GM12878 (cell line): Measurements from ENCODE around the gene MAPRE2. TPM values are rescaled to one million over a fixed set of nuclear protein-coding genes. Genes with fewer than 3 reads are reported as not detected.

Experiments used
- HDAC6 ChIP-seq: fragments of 200-600 bp; sonication (generic); IDR thresholded peaks from one replicate; pipeline ENCODE4 v1.8.0; 2017; ENCODE audit warnings: antibody characterized with exemption; ENCODE audit not compliant: unreplicated experiment
- HDGF ChIP-seq: fragments of 450-650 bp; IDR thresholded peaks from 2 replicates; pipeline ENCODE4 v1.6.1; 2016; ENCODE audit warnings: antibody characterized with exemption
- IRF3 ChIP-seq: fragments of 450-650 bp; IDR thresholded peaks from 2 replicates; pipeline ENCODE4 v1.6.1; 2014; ENCODE audit warnings: mild to moderate bottlenecking
- KAT2A ChIP-seq: conservative IDR thresholded peaks from 2 replicates; pipeline ENCODE4 v1.6.1; 2011; ENCODE audit warnings: low read depth, low read length; ENCODE audit not compliant: control insufficient read depth
- MYC ChIP-seq: IDR thresholded peaks from 2 replicates; pipeline ENCODE4 v1.6.1; 2011; ENCODE audit warnings: mild to moderate bottlenecking, low read length, moderate library complexity, inconsistent platforms; ENCODE audit not compliant: insufficient read depth, insufficient replicate concordance, insufficient read length, severe bottlenecking
- PRDM15 ChIP-seq: fragments of 450-650 bp; formaldehyde crosslinking; IDR thresholded peaks from 2 replicates; pipeline ENCODE4 v1.4.0; 2020; ENCODE audit warnings: mild to moderate bottlenecking, moderate library complexity
- RAD21 ChIP-seq: IDR thresholded peaks from 2 replicates; pipeline ENCODE4 v1.6.1; 2011; ENCODE audit warnings: mild to moderate bottlenecking, low read depth, low read length, moderate library complexity; ENCODE audit not compliant: insufficient read depth
- RBBP5 ChIP-seq: fragments of 200-600 bp; sonication (generic); conservative IDR thresholded peaks from 2 replicates; pipeline ENCODE4 v1.6.1; 2016
- RELA ChIP-seq: fragments of 450-650 bp; IDR thresholded peaks from 2 replicates; pipeline ENCODE4 v1.8.0; 2014; ENCODE audit warnings: borderline replicate concordance; ENCODE audit not compliant: partially characterized antibody
- REST ChIP-seq: IDR thresholded peaks from 2 replicates; pipeline ENCODE4 v1.6.1; 2012; ENCODE audit warnings: mild to moderate bottlenecking, low read depth, low read length
- SMARCA5 ChIP-seq: fragments of 450-650 bp; IDR thresholded peaks from 2 replicates; pipeline ENCODE4 v1.6.1; 2017; ENCODE audit warnings: mild to moderate bottlenecking
- SRF ChIP-seq, 2 experiments: IDR thresholded peaks; 2 replicates each; pipeline ENCODE4 v1.6.1; 2011; ENCODE audit warnings: low read depth in 2 of 2, low read length in 2 of 2, mild to moderate bottlenecking in 1 of 2, moderate library complexity in 1 of 2
- SUZ12 ChIP-seq: fragments of 200-600 bp; sonication (generic); IDR thresholded peaks from one replicate; pipeline ENCODE4 v1.6.1; 2018; ENCODE audit warnings: antibody characterized with exemption, mild to moderate bottlenecking; ENCODE audit not compliant: unreplicated experiment
- WRNIP1 ChIP-seq: IDR thresholded peaks from 2 replicates; pipeline ENCODE4 v1.6.1; 2011; ENCODE audit warnings: low read depth, low read length, improper control_type of control experiment, borderline replicate concordance
- ZBTB40 ChIP-seq: fragments of 450-650 bp; IDR thresholded peaks from 2 replicates; pipeline ENCODE4 v1.6.1; 2016; ENCODE audit warnings: mild to moderate bottlenecking, moderate library complexity, borderline replicate concordance
- ZNF384 ChIP-seq: IDR thresholded peaks from 2 replicates; pipeline ENCODE4 v1.6.1; 2012; ENCODE audit warnings: low read depth, mild to moderate bottlenecking, low read length, improper control_type of control experiment, borderline replicate concordance
- ZZZ3 ChIP-seq: IDR thresholded peaks from 2 replicates; pipeline ENCODE4 v1.6.1; 2011; ENCODE audit warnings: low read depth; ENCODE audit not compliant: control insufficient read depth, insufficient read length
- polyA plus RNA-seq, 11 experiments: library from polyadenylated mRNA; depleted of rRNA in 4 of 11; unstranded in 6 of 11; stranded (reverse) in 5 of 11; fragments of >200 nt; fragmentation: Nextera tagmentation in 4 of 11; fragmentation: Illumina TruSeq in 1 of 11; extraction: Ambion mirVana in 4 of 11; extraction: Trizol in 1 of 11; gene quantifications; 1 replicate in 1 of 11; 2 replicates in 10 of 11; pipeline versions ENCODE4 v1.2.1 to v1.2.3, GENCODE V29; 2011 to 2016; ENCODE audit warnings: inconsistent platforms in 2 of 11, missing spikeins in 2 of 11, low read depth in 1 of 11
- total RNA-seq, 4 experiments: library from RNA; depleted of rRNA in 3 of 4; stranded (reverse); fragments of >200 nt in 3 of 4; fragmentation: Illumina TruSeq in 1 of 4; extraction: Trizol in 1 of 4; gene quantifications; 2 replicates each; pipeline versions ENCODE4 v1.2.1 to v1.2.3, GENCODE V29; 2013 to 2021

Gene MAPRE2
- total and polyA plus RNA-seq, 10 of the 15 experiments (the other 5 are each of a cell fraction or from before 2014, with no cell fraction given), result 11.0 to 50.6 (median 24.0) TPM

- TF ChIP-seq RBBP5, result no peak
- TF ChIP-seq RAD21, result no peak
- TF ChIP-seq HDGF, result no peak
- TF ChIP-seq REST, result no peak
- no peak for TF ChIP-seq RELA
- TF ChIP-seq MYC, result no peak
- TF ChIP-seq ZZZ3, result no peak
- no peak for TF ChIP-seq WRNIP1
- no peak for TF ChIP-seq PRDM15 (CRISPR knock-in tag)
- no peak for TF ChIP-seq IRF3
- TF ChIP-seq HDAC6, result no peak
- TF ChIP-seq SMARCA5, result 0 out of 2 replicates have a peak, but pooled peaks have one; percentile 16
- no peak for TF ChIP-seq SUZ12
- no peak for TF ChIP-seq ZBTB40
- TF ChIP-seq SRF (IDR thresholded peaks at IDR 0.05; ENCODE audit: low read depth in 2 of 2, low read length in 2 of 2), result no peak
- TF ChIP-seq KAT2A, result no peak
- TF ChIP-seq ZNF384, result peak; percentile 41; the same call in 1 of the 2 replicates
Observed at GRCh38 chr18:35042389-35043071, 1.3 kb downstream of the MAPRE2 start (continued).
